ENCODE results near the gene METTL24. TPM values are rescaled to one million over a fixed set of nuclear protein-coding genes. Genes with fewer than 3 reads are reported as not detected.

METTL24 gene
- polyA plus RNA-seq, 1 donor: 0.37 TPM

GRCh38 chr6:110196874-110197273 is 161.3 kb downstream of the METTL24 start:
- DNase-seq (ENCODE audit: low read depth): no peak

- DNase-seq (ENCODE audit: low read depth): no peak
Measured at GRCh38 chr6:110195639-110196038, 162.5 kb downstream of the METTL24 start.

Other genes starting within 250 kb of the METTL24 start
- gene WASF1, start 178.7 kb downstream of the METTL24 start, polyA plus RNA-seq (ENCODE audit: insufficient read length): 8.1 TPM
- 12.6 TPM for gene CDC40, start 177.9 kb downstream of the METTL24 start, polyA plus RNA-seq (ENCODE audit: insufficient read length)
- 0.95 TPM for gene DDO, start 57.2 kb upstream of the METTL24 start, polyA plus RNA-seq (ENCODE audit: insufficient read length)
- 0.06 TPM for gene SLC22A16, start 118.3 kb upstream of the METTL24 start, polyA plus RNA-seq (ENCODE audit: insufficient read length)